ENCODE results near the gene ASNS.

GRCh38 chr7:97818066-97818663 lies 54.0 kb downstream of the ASNS start:
- no peak for TF ChIP-seq CTCF (IDR thresholded peaks at IDR 0.05; ENCODE audit: low read depth, low read length, poor library complexity, severe bottlenecking)
- no peak for TF ChIP-seq EZH2phosphoT487 (IDR thresholded peaks at IDR 0.05; ENCODE audit: borderline replicate concordance, low read length)

Measured in DOHH2 (cell line).